GM12878 (cell line): Measurements from ENCODE around the gene NIN.

Experiments
- CREB1 ChIP-seq: IDR thresholded peaks from 2 replicates; pipeline ENCODE4 v1.6.1; 2012; ENCODE audit warnings: low read depth, mild to moderate bottlenecking, inconsistent platforms
- CTCF ChIP-seq, 3 experiments: IDR thresholded peaks in 2 of 3; conservative IDR thresholded peaks in 1 of 3; 2 replicates each; pipeline ENCODE4 v1.5.1; 2011; ENCODE audit warnings: low read depth in 3 of 3, low read length in 3 of 3, mild to moderate bottlenecking in 3 of 3, control low read depth in 2 of 3, moderate library complexity in 2 of 3, inconsistent platforms in 1 of 3, mixed read lengths in 1 of 3; ENCODE audit not compliant: control insufficient read depth in 2 of 3, insufficient read depth in 1 of 3; ENCODE audit errors: extremely low read depth in 1 of 3

- no peak for TF ChIP-seq CTCF (IDR thresholded peaks at IDR 0.05 in 2 of 3, conservative IDR thresholded peaks at IDR 0.05 in 1 of 3; ENCODE audit: control insufficient read depth in 2 of 3, extremely low read depth in 1 of 3, insufficient read depth in 1 of 3, low read depth in 3 of 3, low read length in 3 of 3)
- TF ChIP-seq CREB1: no peak
Observed at GRCh38 chr14:50806241-50806933, 24.6 kb downstream of the NIN start.
